ENCODE measurements around the gene SLAMF1. TPM values are rescaled to one million over a fixed set of nuclear protein-coding genes. Genes with fewer than 3 reads are reported as not detected.

Gene SLAMF1
- polyA plus RNA-seq, 4 donors, result 0.22 to 1.4 (median 0.57) TPM

GRCh38 chr1:160578525-160579191 is 68.2 kb downstream of the SLAMF1 start:
- H3K36me3 ChIP-seq (ENCODE audit: control insufficient read depth in 3 of 3, insufficient read depth in 2 of 3, low read depth in 1 of 3, low read length in 3 of 3), result no peaks in the 10 kb centered on the region
- H3K27ac ChIP-seq (ENCODE audit: low read depth in 1 of 3, low read length in 2 of 3), result peak overlapping the region in 2 of 3 donors; percentile 55 to 80
- peak overlapping the region in 1 of 3 donors; percentile 36 for H3K4me3 ChIP-seq (ENCODE audit: low read depth in 1 of 3, low read length in 3 of 3)
- H3K27me3 ChIP-seq (ENCODE audit: control insufficient read depth in 3 of 3, insufficient read depth in 3 of 3, low read length in 3 of 3), result no peaks in the 10 kb centered on the region
- no peaks in the 10 kb centered on the region for H3K9me3 ChIP-seq (ENCODE audit: control insufficient read depth in 2 of 2, insufficient read depth in 1 of 2, low read depth in 1 of 2, low read length in 1 of 2)
- 26 to 31% (median 28%) methylated on average over 3 of the region's 3 CpGs for whole genome bisulfite sequencing, 3 donors
- H3K4me1 ChIP-seq (ENCODE audit: control insufficient read depth in 3 of 3, insufficient read depth in 2 of 3, low read depth in 1 of 3, low read length in 2 of 3), result peaks cover 0 to 11% (median 0%) of the 10 kb centered on the region in 3 donors
- DNase-seq, result no peak
- FAIRE-seq, result no peak

- FAIRE-seq, result no peak
- H3K36me3 ChIP-seq (ENCODE audit: control insufficient read depth in 3 of 3, insufficient read depth in 2 of 3, low read depth in 1 of 3, low read length in 3 of 3), result no peaks in the 10 kb centered on the region
- peaks cover 0 to 11% (median 0%) of the 10 kb centered on the region in 3 donors for H3K4me1 ChIP-seq (ENCODE audit: control insufficient read depth in 3 of 3, insufficient read depth in 2 of 3, low read depth in 1 of 3, low read length in 2 of 3)
- no peaks in the 10 kb centered on the region for H3K9me3 ChIP-seq (ENCODE audit: control insufficient read depth in 2 of 2, insufficient read depth in 1 of 2, low read depth in 1 of 2, low read length in 1 of 2)
- WGBS, 3 donors, result 66 to 87% (median 69%) methylated on average over 3 of the region's 3 CpGs
- peak overlapping the region in 1 of 3 donors; percentile 32 for H3K4me3 ChIP-seq (ENCODE audit: low read depth in 1 of 3, low read length in 3 of 3)
- DNase-seq, result no peak
- peak overlapping the region in 1 of 3 donors; percentile 35 for H3K27ac ChIP-seq (ENCODE audit: low read depth in 1 of 3, low read length in 2 of 3)
- H3K27me3 ChIP-seq (ENCODE audit: control insufficient read depth in 3 of 3, insufficient read depth in 3 of 3, low read length in 3 of 3), result no peaks in the 10 kb centered on the region
These were observed 68.7 kb downstream of the SLAMF1 start for GRCh38 chr1:160578175-160578524.

- no peak overlapping the region for H3K4me3 ChIP-seq (ENCODE audit: low read depth in 1 of 3, low read length in 3 of 3)
- H3K27ac ChIP-seq (ENCODE audit: low read depth in 1 of 3, low read length in 2 of 3), result no peak overlapping the region
- FAIRE-seq (no peak), DNase-seq (no peak)
- H3K4me1 ChIP-seq (ENCODE audit: control insufficient read depth in 3 of 3, insufficient read depth in 2 of 3, low read depth in 1 of 3, low read length in 2 of 3), result peaks cover 0 to 11% (median 0%) of the 10 kb centered on the region in 3 donors
- 72 to 82% (median 75%) methylated on average over 2 of the region's 2 CpGs for WGBS, 3 donors
- no peaks in the 10 kb centered on the region for H3K9me3 ChIP-seq (ENCODE audit: control insufficient read depth in 2 of 2, insufficient read depth in 1 of 2, low read depth in 1 of 2, low read length in 1 of 2)
- H3K36me3 ChIP-seq (ENCODE audit: control insufficient read depth in 3 of 3, insufficient read depth in 2 of 3, low read depth in 1 of 3, low read length in 3 of 3), result no peaks in the 10 kb centered on the region
- no peaks in the 10 kb centered on the region for H3K27me3 ChIP-seq (ENCODE audit: control insufficient read depth in 3 of 3, insufficient read depth in 3 of 3, low read length in 3 of 3)
These were observed 69.2 kb downstream of the SLAMF1 start for GRCh38 chr1:160577671-160578070.

- Histone ChIP-seq H3K4me3 (ENCODE audit: low read depth in 1 of 3, low read length in 3 of 3) (peak overlapping the region in 1 of 3 donors; percentile 10), H3K27ac (ENCODE audit: low read depth in 1 of 3, low read length in 2 of 3) (peak overlapping the region in 1 of 3 donors; percentile 13), H3K9me3 (ENCODE audit: control insufficient read depth in 2 of 2, insufficient read depth in 1 of 2, low read depth in 1 of 2, low read length in 1 of 2) (no peaks in the 10 kb centered on the region), H3K36me3 (ENCODE audit: control insufficient read depth in 3 of 3, insufficient read depth in 2 of 3, low read depth in 1 of 3, low read length in 3 of 3) (no peaks in the 10 kb centered on the region), H3K4me1 (ENCODE audit: control insufficient read depth in 3 of 3, insufficient read depth in 2 of 3, low read depth in 1 of 3, low read length in 2 of 3) (peaks cover 0 to 10% (median 0%) of the 10 kb centered on the region in 3 donors), H3K27me3 (ENCODE audit: control insufficient read depth in 3 of 3, insufficient read depth in 3 of 3, low read length in 3 of 3) (no peaks in the 10 kb centered on the region)
- DNase-seq (no peak), FAIRE-seq (no peak)
- 40 to 44% (median 43%) methylated on average over 2 of the region's 2 CpGs for WGBS, 3 donors
These were observed 70.0 kb downstream of the SLAMF1 start for GRCh38 chr1:160576884-160577283.

DNA sequence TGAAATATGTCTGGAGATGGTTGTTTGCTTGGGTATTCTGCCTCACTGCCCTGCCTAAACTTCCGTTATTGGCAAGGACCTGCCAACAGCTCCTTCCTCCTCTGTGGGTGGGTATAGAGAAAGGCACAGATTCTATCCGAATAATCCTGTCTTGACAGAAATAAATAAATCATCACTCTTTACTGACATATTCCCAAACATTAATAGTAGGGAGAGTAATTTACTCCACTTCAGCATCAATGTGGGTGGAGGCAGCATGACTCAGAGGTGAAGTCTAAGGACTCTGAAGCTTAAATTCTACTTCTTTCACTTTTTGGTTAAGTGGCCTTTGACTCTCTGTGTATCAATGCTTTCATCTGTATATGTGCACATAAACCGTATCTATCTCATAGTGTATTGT is 70.5 kb downstream of the SLAMF1 start:
- H3K27ac ChIP-seq (ENCODE audit: low read depth in 1 of 3, low read length in 2 of 3), result no peak overlapping the region
- H3K36me3 ChIP-seq (ENCODE audit: control insufficient read depth in 3 of 3, insufficient read depth in 2 of 3, low read depth in 1 of 3, low read length in 3 of 3), result no peaks in the 10 kb centered on the region
- no peaks in the 10 kb centered on the region for H3K9me3 ChIP-seq (ENCODE audit: control insufficient read depth in 2 of 2, insufficient read depth in 1 of 2, low read depth in 1 of 2, low read length in 1 of 2)
- DNase-seq (no peak), FAIRE-seq (no peak)
- no peaks in the 10 kb centered on the region for H3K27me3 ChIP-seq (ENCODE audit: control insufficient read depth in 3 of 3, insufficient read depth in 3 of 3, low read length in 3 of 3)
- H3K4me1 ChIP-seq (ENCODE audit: control insufficient read depth in 3 of 3, insufficient read depth in 2 of 3, low read depth in 1 of 3, low read length in 2 of 3), result peaks cover 0 to 5% (median 0%) of the 10 kb centered on the region in 3 donors
- WGBS, 3 donors, result 65 to 76% (median 67%) methylated on average over 3 of the region's 3 CpGs
- no peak overlapping the region for H3K4me3 ChIP-seq (ENCODE audit: low read depth in 1 of 3, low read length in 3 of 3)

DNA sequence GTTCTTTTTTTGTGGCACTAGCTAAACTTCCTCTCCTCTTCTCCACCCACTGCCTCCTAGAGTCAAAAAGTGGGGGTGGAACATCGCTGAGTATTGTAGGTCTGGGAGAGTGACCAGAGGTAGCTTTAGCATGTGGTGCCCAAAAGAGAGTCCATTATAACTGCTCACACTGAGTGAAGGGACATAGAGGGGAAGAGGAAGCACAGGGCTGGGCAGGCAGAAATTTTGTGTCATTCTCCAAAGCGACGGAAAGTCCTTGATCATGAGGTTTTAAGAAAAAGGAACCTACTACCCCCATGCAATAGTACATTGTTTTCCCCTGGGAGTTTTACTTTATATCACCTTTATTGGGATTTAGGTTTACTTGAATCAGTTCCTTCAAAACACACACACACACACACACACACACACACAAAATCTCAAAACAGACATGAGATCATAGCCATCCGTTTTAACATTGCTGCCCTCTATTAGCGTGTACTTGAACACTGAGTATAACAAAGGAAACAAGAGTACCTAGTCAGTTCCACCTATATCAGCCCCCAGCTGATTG is 71.7 kb downstream of the SLAMF1 start:
- Histone ChIP-seq H3K36me3 (ENCODE audit: control insufficient read depth in 3 of 3, insufficient read depth in 2 of 3, low read depth in 1 of 3, low read length in 3 of 3) (no peaks in the 10 kb centered on the region), H3K4me1 (ENCODE audit: control insufficient read depth in 3 of 3, insufficient read depth in 2 of 3, low read depth in 1 of 3, low read length in 2 of 3) (no peaks in the 10 kb centered on the region), H3K27me3 (ENCODE audit: control insufficient read depth in 3 of 3, insufficient read depth in 3 of 3, low read length in 3 of 3) (no peaks in the 10 kb centered on the region), H3K9me3 (ENCODE audit: control insufficient read depth in 2 of 2, insufficient read depth in 1 of 2, low read depth in 1 of 2, low read length in 1 of 2) (no peaks in the 10 kb centered on the region), H3K27ac (ENCODE audit: low read depth in 1 of 3, low read length in 2 of 3) (peak overlapping the region in 1 of 3 donors; percentile 35), H3K4me3 (ENCODE audit: low read depth in 1 of 3, low read length in 3 of 3) (no peak overlapping the region)
- no peak for DNase-seq
- no peak for FAIRE-seq
- WGBS, 3 donors, result 65 to 80% (median 79%) methylated on average over 5 of the region's 5 CpGs

DNA sequence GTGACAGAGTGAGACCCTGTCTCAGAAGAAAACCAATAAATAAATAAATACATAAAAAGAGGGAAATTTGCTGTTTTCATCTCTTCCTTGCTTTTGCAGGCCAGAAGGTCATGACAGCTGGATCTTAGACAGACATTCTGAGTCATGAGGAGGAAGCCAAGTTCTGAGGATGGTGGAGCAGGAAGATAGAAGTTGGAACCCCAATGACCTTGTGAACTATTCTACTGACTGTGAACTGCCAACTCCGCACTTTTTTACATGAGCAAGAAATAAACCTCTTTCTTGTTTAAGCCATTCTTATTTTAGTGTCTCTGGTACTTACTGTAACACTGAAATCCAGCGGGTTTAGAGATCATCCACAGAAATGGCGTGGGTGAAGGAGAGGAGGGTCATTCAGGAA is 76.0 kb downstream of the SLAMF1 start:
- FAIRE-seq, result no peak
- H3K4me3 ChIP-seq (ENCODE audit: low read depth in 1 of 3, low read length in 3 of 3), result no peak overlapping the region
- H3K4me1 ChIP-seq (ENCODE audit: control insufficient read depth in 3 of 3, insufficient read depth in 2 of 3, low read depth in 1 of 3, low read length in 2 of 3), result no peaks in the 10 kb centered on the region
- no peak for DNase-seq
- no peaks in the 10 kb centered on the region for H3K9me3 ChIP-seq (ENCODE audit: control insufficient read depth in 2 of 2, insufficient read depth in 1 of 2, low read depth in 1 of 2, low read length in 1 of 2)
- WGBS, 3 donors, result 91 to 97% (median 95%) methylated on average over 3 of the region's 3 CpGs
- H3K27me3 ChIP-seq (ENCODE audit: control insufficient read depth in 3 of 3, insufficient read depth in 3 of 3, low read length in 3 of 3), result no peaks in the 10 kb centered on the region
- no peak overlapping the region for H3K27ac ChIP-seq (ENCODE audit: low read depth in 1 of 3, low read length in 2 of 3)
- no peaks in the 10 kb centered on the region for H3K36me3 ChIP-seq (ENCODE audit: control insufficient read depth in 3 of 3, insufficient read depth in 2 of 3, low read depth in 1 of 3, low read length in 3 of 3)

GRCh38 chr1:160569806-160570205 is 77.0 kb downstream of the SLAMF1 start:
- 77 to 94% (median 80%) methylated on average over 2 of the region's 2 CpGs for WGBS, 3 donors
- H3K36me3 ChIP-seq (ENCODE audit: control insufficient read depth in 3 of 3, insufficient read depth in 2 of 3, low read depth in 1 of 3, low read length in 3 of 3), result no peaks in the 10 kb centered on the region
- H3K4me1 ChIP-seq (ENCODE audit: control insufficient read depth in 3 of 3, insufficient read depth in 2 of 3, low read depth in 1 of 3, low read length in 2 of 3), result no peaks in the 10 kb centered on the region
- H3K27ac ChIP-seq (ENCODE audit: low read depth in 1 of 3, low read length in 2 of 3), result no peak overlapping the region
- H3K4me3 ChIP-seq (ENCODE audit: low read depth in 1 of 3, low read length in 3 of 3), result no peak overlapping the region
- no peak for FAIRE-seq
- no peaks in the 10 kb centered on the region for H3K27me3 ChIP-seq (ENCODE audit: control insufficient read depth in 3 of 3, insufficient read depth in 3 of 3, low read length in 3 of 3)
- DNase-seq, result no peak
- no peaks in the 10 kb centered on the region for H3K9me3 ChIP-seq (ENCODE audit: control insufficient read depth in 2 of 2, insufficient read depth in 1 of 2, low read depth in 1 of 2, low read length in 1 of 2)

Data from small intestine (tissue), 7 donors.